Stimulated activated CD4-positive, alpha-beta T cell treated with anti-CD3 and anti-CD28 coated beads, TNF-alpha, amount 100 ng/mL, for 1 hour (primary cell): Measurements from ENCODE around the gene RBM12.
A peak's percentile ranks its signal among the peaks of the same experiment; 100 is the strongest.

Experiments used
- DNase-seq, 3 donors: peaks; one replicate each; pipeline ENCODE4 v3.0.0-alpha.2; 2020; ENCODE audit warnings: low read depth in 3 of 3, low spot score in 1 of 3

Gene RBM12

GRCh38 chr20:35602851-35603495 is 61.7 kb downstream of the RBM12 start:
- no peak for DNase-seq

GRCh38 chr20:35601990-35602389 is 62.7 kb downstream of the RBM12 start:
- no peak for DNase-seq

- peak; percentile 41 to 62 (median 62) for DNase-seq
These were observed 63.4 kb downstream of the RBM12 start for GRCh38 chr20:35600993-35601973.

GRCh38 chr20:35600176-35600992 is 64.3 kb downstream of the RBM12 start:
- no peak for DNase-seq

- DNase-seq, result no peak
These were observed 65.0 kb downstream of the RBM12 start for GRCh38 chr20:35599776-35600120.
